ENCODE results near the gene CASTOR2. TPM values are rescaled to one million over a fixed set of nuclear protein-coding genes. Genes with fewer than 3 reads are reported as not detected.
"Not testable (repeated sequence)": the region's sequence is repeated elsewhere in the genome, so short reads cannot be mapped to it uniquely, and the experiment has no call there.

Gene CASTOR2
- polyA plus RNA-seq, 1 donor, result 4.5 TPM

- not testable (repeated sequence) for H3K27ac ChIP-seq (ENCODE audit: low read length); DNase-seq; H3K9me3 ChIP-seq (ENCODE audit: control insufficient read depth, low read depth, low read length); H3K4me3 ChIP-seq (ENCODE audit: low read length); H3K36me3 ChIP-seq (ENCODE audit: control insufficient read depth, insufficient read depth, low read length); H3K27me3 ChIP-seq (ENCODE audit: control insufficient read depth, insufficient read depth, low read length)
- WGBS (ENCODE audit: insufficient coverage, low lambda C conversion rate), result no CpG with 5 or more reads among the region's 17 CpGs
- peaks cover 17% of the 10 kb centered on the region for H3K4me1 ChIP-seq (ENCODE audit: control insufficient read depth, insufficient read depth, low read length)
These were observed 30.5 kb downstream of the CASTOR2 start for GRCh38 chr7:74994869-74995543.

- not testable (repeated sequence) for H3K27ac ChIP-seq (ENCODE audit: low read length); H3K9me3 ChIP-seq (ENCODE audit: control insufficient read depth, low read depth, low read length); H3K36me3 ChIP-seq (ENCODE audit: control insufficient read depth, insufficient read depth, low read length); H3K4me3 ChIP-seq (ENCODE audit: low read length); DNase-seq; H3K27me3 ChIP-seq (ENCODE audit: control insufficient read depth, insufficient read depth, low read length)
- H3K4me1 ChIP-seq (ENCODE audit: control insufficient read depth, insufficient read depth, low read length), result peaks cover 17% of the 10 kb centered on the region
- WGBS (ENCODE audit: insufficient coverage, low lambda C conversion rate), result no CpG with 5 or more reads among the region's 5 CpGs
These were observed 31.9 kb downstream of the CASTOR2 start for GRCh38 chr7:74996361-74996760.

DNA sequence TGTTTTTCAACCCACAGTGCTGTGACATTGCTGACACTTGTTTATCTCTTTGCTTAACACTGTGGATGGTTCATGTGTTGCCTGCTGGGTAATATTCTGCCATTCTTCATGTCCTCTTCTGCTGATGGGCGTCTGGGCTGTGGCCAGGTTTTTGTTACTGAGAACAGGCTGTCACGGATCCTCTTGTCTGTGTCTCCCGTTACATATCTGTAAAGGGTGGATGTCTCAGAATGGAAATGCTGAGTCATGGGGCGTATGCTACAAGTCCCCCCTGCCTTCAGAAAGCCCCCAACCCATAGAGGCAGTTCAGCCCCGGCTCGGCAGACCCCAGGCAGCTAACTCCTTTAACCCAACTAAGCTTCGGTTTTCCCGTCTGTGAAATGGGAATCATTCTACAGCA is 33.3 kb downstream of the CASTOR2 start:
- peaks cover 17% of the 10 kb centered on the region for H3K4me1 ChIP-seq (ENCODE audit: control insufficient read depth, insufficient read depth, low read length)
- not testable (repeated sequence) for H3K36me3 ChIP-seq (ENCODE audit: control insufficient read depth, insufficient read depth, low read length); H3K4me3 ChIP-seq (ENCODE audit: low read length); DNase-seq; H3K27me3 ChIP-seq (ENCODE audit: control insufficient read depth, insufficient read depth, low read length); H3K27ac ChIP-seq (ENCODE audit: low read length); H3K9me3 ChIP-seq (ENCODE audit: control insufficient read depth, low read depth, low read length)
- WGBS (ENCODE audit: insufficient coverage, low lambda C conversion rate), result no CpG with 5 or more reads among the region's 8 CpGs

DNA sequence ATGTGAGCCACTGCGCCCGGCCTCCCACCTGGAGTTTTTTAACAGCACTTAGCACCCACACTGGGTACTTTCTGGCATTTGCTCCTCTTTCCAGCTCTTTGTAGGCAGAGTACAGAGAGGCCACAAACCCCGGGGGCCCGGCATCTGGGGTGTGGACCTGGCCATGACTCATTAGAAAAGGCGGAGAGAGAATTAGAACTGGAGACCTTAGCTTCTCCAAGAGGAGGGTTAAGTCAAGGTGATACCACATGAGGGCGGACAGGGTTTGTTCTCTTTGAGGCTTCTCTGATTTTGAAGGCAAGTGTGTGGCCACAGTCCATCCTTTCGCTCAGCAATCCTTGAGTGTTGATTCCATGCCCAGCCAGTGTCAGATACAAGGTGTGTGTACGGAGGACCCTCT is 36.9 kb downstream of the CASTOR2 start:
- H3K27ac ChIP-seq (ENCODE audit: low read length); DNase-seq; H3K4me1 ChIP-seq (ENCODE audit: control insufficient read depth, insufficient read depth, low read length); H3K9me3 ChIP-seq (ENCODE audit: control insufficient read depth, low read depth, low read length); H3K4me3 ChIP-seq (ENCODE audit: low read length); H3K36me3 ChIP-seq (ENCODE audit: control insufficient read depth, insufficient read depth, low read length); H3K27me3 ChIP-seq (ENCODE audit: control insufficient read depth, insufficient read depth, low read length): not testable (repeated sequence)
- WGBS (ENCODE audit: insufficient coverage, low lambda C conversion rate), result no CpG with 5 or more reads among the region's 8 CpGs

GRCh38 chr7:75010036-75010435 is 45.5 kb downstream of the CASTOR2 start:
- no CpG with 5 or more reads among the region's 2 CpGs for WGBS (ENCODE audit: insufficient coverage, low lambda C conversion rate)
- Histone ChIP-seq H3K4me3 (ENCODE audit: low read length) (no peak overlapping the region), H3K27ac (ENCODE audit: low read length) (no peak overlapping the region)

GRCh38 chr7:75017832-75018231 is 53.3 kb downstream of the CASTOR2 start:
- no peak overlapping the region for H3K4me3 ChIP-seq (ENCODE audit: low read length)
- H3K27ac ChIP-seq (ENCODE audit: low read length), result no peak overlapping the region
- peaks cover 29% of the 10 kb centered on the region for H3K36me3 ChIP-seq (ENCODE audit: control insufficient read depth, insufficient read depth, low read length)
- no peaks in the 10 kb centered on the region for H3K4me1 ChIP-seq (ENCODE audit: control insufficient read depth, insufficient read depth, low read length)
- no peaks in the 10 kb centered on the region for H3K27me3 ChIP-seq (ENCODE audit: control insufficient read depth, insufficient read depth, low read length)
- DNase-seq, result no peak
- no peaks in the 10 kb centered on the region for H3K9me3 ChIP-seq (ENCODE audit: control insufficient read depth, low read depth, low read length)
- WGBS (ENCODE audit: insufficient coverage, low lambda C conversion rate), result no CpG with 5 or more reads among the region's 18 CpGs

More at GRCh38 chr7:75010036-75010435, 45.5 kb downstream of the CASTOR2 start:
- Histone ChIP-seq H3K27me3 (ENCODE audit: control insufficient read depth, insufficient read depth, low read length) (no peaks in the 10 kb centered on the region), H3K4me1 (ENCODE audit: control insufficient read depth, insufficient read depth, low read length) (no peaks in the 10 kb centered on the region), H3K36me3 (ENCODE audit: control insufficient read depth, insufficient read depth, low read length) (peaks cover 10% of the 10 kb centered on the region), H3K9me3 (ENCODE audit: control insufficient read depth, low read depth, low read length) (no peaks in the 10 kb centered on the region)
- DNase-seq, result no peak

GRCh38 chr7:75018570-75019364 is 54.3 kb downstream of the CASTOR2 start:
- WGBS (ENCODE audit: insufficient coverage, low lambda C conversion rate), result no CpG with 5 or more reads among the region's 12 CpGs
- no peaks in the 10 kb centered on the region for H3K9me3 ChIP-seq (ENCODE audit: control insufficient read depth, low read depth, low read length)
- H3K36me3 ChIP-seq (ENCODE audit: control insufficient read depth, insufficient read depth, low read length), result peaks cover 26% of the 10 kb centered on the region

DNA sequence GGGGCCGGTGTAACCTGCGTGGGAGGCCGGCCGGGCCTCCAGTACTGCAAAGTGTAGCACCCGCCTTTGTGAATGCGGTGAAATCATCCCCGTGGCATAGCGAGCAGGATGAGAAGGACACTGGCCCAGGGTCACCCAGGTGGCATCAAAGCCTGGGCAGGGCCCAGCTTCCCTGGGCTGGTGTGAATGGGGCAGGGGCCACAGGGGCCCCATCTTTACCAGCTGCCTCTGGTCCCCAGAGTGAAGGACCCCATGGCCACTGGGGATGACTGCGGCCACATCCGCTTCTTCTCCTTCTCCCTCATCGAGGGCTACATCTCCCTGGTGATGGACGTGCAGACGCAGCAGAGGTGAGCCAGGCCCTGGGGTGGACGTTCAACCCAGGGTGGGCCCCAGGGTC is 55.3 kb downstream of the CASTOR2 start:
- no peak for DNase-seq
- WGBS (ENCODE audit: insufficient coverage, low lambda C conversion rate), result no CpG with 5 or more reads among the region's 14 CpGs
- H3K27me3 ChIP-seq (ENCODE audit: control insufficient read depth, insufficient read depth, low read length), result no peaks in the 10 kb centered on the region
- H3K4me3 ChIP-seq (ENCODE audit: low read length), result no peak overlapping the region
- no peaks in the 10 kb centered on the region for H3K9me3 ChIP-seq (ENCODE audit: control insufficient read depth, low read depth, low read length)
- peaks cover 32% of the 10 kb centered on the region for H3K36me3 ChIP-seq (ENCODE audit: control insufficient read depth, insufficient read depth, low read length)
- H3K27ac ChIP-seq (ENCODE audit: low read length), result no peak overlapping the region
- H3K4me1 ChIP-seq (ENCODE audit: control insufficient read depth, insufficient read depth, low read length), result no peaks in the 10 kb centered on the region

More at GRCh38 chr7:75018570-75019364, 54.3 kb downstream of the CASTOR2 start:
- Histone ChIP-seq H3K4me1 (ENCODE audit: control insufficient read depth, insufficient read depth, low read length) (no peaks in the 10 kb centered on the region), H3K27me3 (ENCODE audit: control insufficient read depth, insufficient read depth, low read length) (no peaks in the 10 kb centered on the region), H3K4me3 (ENCODE audit: low read length) (no peak overlapping the region), H3K27ac (ENCODE audit: low read length) (no peak overlapping the region)
- DNase-seq, result no peak

- no peaks in the 10 kb centered on the region for H3K4me1 ChIP-seq (ENCODE audit: control insufficient read depth, insufficient read depth, low read length)
- no peak for DNase-seq
- peaks cover 35% of the 10 kb centered on the region for H3K36me3 ChIP-seq (ENCODE audit: control insufficient read depth, insufficient read depth, low read length)
- WGBS (ENCODE audit: insufficient coverage, low lambda C conversion rate), result no CpG with 5 or more reads among the region's 17 CpGs
- no peaks in the 10 kb centered on the region for H3K27me3 ChIP-seq (ENCODE audit: control insufficient read depth, insufficient read depth, low read length)
- no peak overlapping the region for H3K27ac ChIP-seq (ENCODE audit: low read length)
- H3K4me3 ChIP-seq (ENCODE audit: low read length), result no peak overlapping the region
- H3K9me3 ChIP-seq (ENCODE audit: control insufficient read depth, low read depth, low read length), result no peaks in the 10 kb centered on the region
These were observed 60.4 kb downstream of the CASTOR2 start for GRCh38 chr7:75024922-75025321.

DNA sequence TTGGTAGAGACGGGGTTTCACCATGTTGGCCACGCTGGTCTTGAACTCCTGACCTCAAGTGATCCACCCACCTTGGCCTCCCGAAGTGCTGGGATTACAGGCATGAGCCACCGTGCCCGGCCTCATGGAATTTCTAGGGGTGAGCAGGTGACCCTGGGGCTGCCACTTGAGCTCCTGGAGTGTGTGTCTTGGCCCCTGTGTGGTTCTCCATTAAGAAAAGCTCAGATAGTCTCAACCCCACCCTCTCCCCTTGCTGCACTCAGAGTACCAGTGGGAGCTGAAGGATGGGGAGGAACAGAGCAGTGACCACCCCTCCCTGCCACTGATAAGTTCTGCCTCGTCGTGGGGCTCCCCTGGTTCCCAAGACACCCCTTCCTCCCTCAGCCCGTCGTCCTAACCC is 63.8 kb downstream of the CASTOR2 start:
- H3K27ac ChIP-seq (ENCODE audit: low read length), result no peak overlapping the region
- H3K4me1 ChIP-seq (ENCODE audit: control insufficient read depth, insufficient read depth, low read length), result no peaks in the 10 kb centered on the region
- no peak for DNase-seq
- no peak overlapping the region for H3K4me3 ChIP-seq (ENCODE audit: low read length)
- no peaks in the 10 kb centered on the region for H3K9me3 ChIP-seq (ENCODE audit: control insufficient read depth, low read depth, low read length)
- H3K36me3 ChIP-seq (ENCODE audit: control insufficient read depth, insufficient read depth, low read length), result peaks cover 26% of the 10 kb centered on the region
- no peaks in the 10 kb centered on the region for H3K27me3 ChIP-seq (ENCODE audit: control insufficient read depth, insufficient read depth, low read length)
- WGBS (ENCODE audit: insufficient coverage, low lambda C conversion rate), result no CpG with 5 or more reads among the region's 9 CpGs
